GM21447 (cell line): ENCODE measurements around the gene CEBPE.

ENCODE experiments used
- ATAC-seq: cut with Tn5 transposase; IDR thresholded peaks from one replicate; pipeline ENCODE4 v1.9.1; 2021; ENCODE audit not compliant: unreplicated experiment

Gene CEBPE

GRCh38 chr14:23104591-23105347 is 14.3 kb downstream of the CEBPE start, which contains the start of gene CIROP:
CIROP (minus strand) TSS chr14:23104989; CDS start chr14:23104920, 69 bp downstream.
- no peak for ATAC-seq

GRCh38 chr14:23104070-23104590 is 14.9 kb downstream of the CEBPE start:
- ATAC-seq = no peak

- no peak for ATAC-seq
Observed at GRCh38 chr14:23103581-23103980, 15.5 kb downstream of the CEBPE start.

GRCh38 chr14:23102801-23103200 is 16.3 kb downstream of the CEBPE start:
- ATAC-seq = no peak

- ATAC-seq = no peak
Observed at GRCh38 chr14:23101986-23102625, 16.9 kb downstream of the CEBPE start.

- ATAC-seq = no peak
Observed at GRCh38 chr14:23101213-23101970, 17.7 kb downstream of the CEBPE start.

GRCh38 chr14:23099212-23099861 is 19.7 kb downstream of the CEBPE start:
- no peak for ATAC-seq

- no peak for ATAC-seq
Observed at GRCh38 chr14:23097786-23098185, 21.3 kb downstream of the CEBPE start.

- peak; percentile 87 for ATAC-seq
Observed at GRCh38 chr14:23095196-23096108, 23.6 kb downstream of the CEBPE start, which contains the start of gene C14orf119. C14orf119 (plus strand) TSS chr14:23095505; CDS start chr14:23097659, 2,154 bp downstream.

- peak; percentile 35 for ATAC-seq
Observed at GRCh38 chr14:23094666-23095195, 24.3 kb downstream of the CEBPE start, which contains the start of gene ACIN1. ACIN1 (minus strand) TSS chr14:23095136; CDS start chr14:23095112, 24 bp downstream.

- no peak for ATAC-seq
Observed at GRCh38 chr14:23093991-23094665, 24.9 kb downstream of the CEBPE start.

- no peak for ATAC-seq
Observed at GRCh38 chr14:23093526-23093925, 25.5 kb downstream of the CEBPE start.

GRCh38 chr14:23093104-23093503 is 26.0 kb downstream of the CEBPE start:
- no peak for ATAC-seq

- ATAC-seq = no peak
Observed at GRCh38 chr14:23091294-23092225, 27.5 kb downstream of the CEBPE start.

GRCh38 chr14:23090254-23090636 is 28.8 kb downstream of the CEBPE start:
- no peak for ATAC-seq

- no peak for ATAC-seq
Observed at GRCh38 chr14:23089498-23090253, 29.4 kb downstream of the CEBPE start.

- ATAC-seq = no peak
Observed at GRCh38 chr14:23086565-23086964, 32.5 kb downstream of the CEBPE start.
